Peyer's patch (tissue), 4 donors: ENCODE measurements around the gene AK8. TPM values are rescaled to one million over a fixed set of nuclear protein-coding genes. Genes with fewer than 3 reads are reported as not detected.
"Not testable (repeated sequence)": the region's sequence is repeated elsewhere in the genome, so short reads cannot be mapped to it uniquely, and the experiment has no call there.

Experiments used
- DNase-seq, 3 donors: peaks; one replicate each; pipeline ENCODE4 v3.0.0-alpha.2; 2017 to 2019
- H3K27ac ChIP-seq, 4 donors: fragments of 200-600 bp; sonication (generic); one replicate each; pipeline ENCODE4 v1.5.1; 2016 to 2019
- H3K27me3 ChIP-seq, 2 donors: fragments of 200-600 bp; sonication (generic); one replicate each; pipeline ENCODE4 v1.5.1; 2019
- H3K36me3 ChIP-seq, 3 donors: fragments of 200-600 bp; sonication (generic); one replicate each; pipeline ENCODE4 v1.5.1; 2016 to 2019
- H3K4me1 ChIP-seq, 4 donors: fragments of 200-600 bp; sonication (generic); one replicate each; pipeline ENCODE4 v1.5.1; 2016 to 2019
- H3K4me3 ChIP-seq, 4 donors: fragments of 200-600 bp; sonication (generic); 1 replicate in 3 of 4; 2 replicates in 1 of 4; pipeline ENCODE4 v1.5.1; 2016 to 2019; ENCODE audit warnings: mild to moderate bottlenecking in 1 of 4
- H3K9me3 ChIP-seq, 4 donors: fragments of 200-600 bp; sonication (generic); one replicate each; pipeline ENCODE4 v1.5.1; 2016 to 2019; ENCODE audit warnings: mild to moderate bottlenecking in 1 of 4
- CTCF ChIP-seq, 6 experiments: fragments of 450-650 bp in 4 of 6; fragments of 200-600 bp in 2 of 6; sonication (generic) in 1 of 6; IDR thresholded peaks; one replicate each; pipeline ENCODE4 v1.5.1; 2017 to 2019; ENCODE audit warnings: antibody characterized with exemption in 6 of 6, mild to moderate bottlenecking in 3 of 6, moderate library complexity in 1 of 6
- POLR2A ChIP-seq, 2 donors: fragments of 450-650 bp; IDR thresholded peaks; one replicate each; pipeline ENCODE4 v1.5.1; 2017; ENCODE audit warnings: antibody characterized with exemption in 2 of 2, mild to moderate bottlenecking in 2 of 2, moderate library complexity in 2 of 2
- total RNA-seq, 4 donors: library from RNA; depleted of rRNA; stranded (reverse); fragments of >200 nt; gene quantifications; one replicate each; pipeline ENCODE4 v1.1.0, GENCODE V29; 2016

AK8 gene
- total RNA-seq, 4 donors from 2014 or later: not detected

- H3K4me3 ChIP-seq: no peak overlapping the region
- H3K27me3 ChIP-seq: no peaks in the 10 kb centered on the region
- no peaks in the 10 kb centered on the region for H3K9me3 ChIP-seq
- TF ChIP-seq CTCF (IDR thresholded peaks at IDR 0.05) (no peak), POLR2A (IDR thresholded peaks at IDR 0.05) (no peak)
- H3K27ac ChIP-seq: no peak overlapping the region
- H3K4me1 ChIP-seq: no peaks in the 10 kb centered on the region
- no peaks in the 10 kb centered on the region for H3K36me3 ChIP-seq
- no peak for DNase-seq
Measured at GRCh38 chr9:132716007-132716406, 162.1 kb downstream of the AK8 start.

- no peak for TF ChIP-seq CTCF (IDR thresholded peaks at IDR 0.05)
- TF ChIP-seq POLR2A (IDR thresholded peaks at IDR 0.05): no peak
- Histone ChIP-seq H3K4me1 (no peaks in the 10 kb centered on the region), H3K4me3 (no peak overlapping the region), H3K9me3 (no peaks in the 10 kb centered on the region), H3K27me3 (no peaks in the 10 kb centered on the region), H3K36me3 (no peaks in the 10 kb centered on the region), H3K27ac (no peak overlapping the region)
- no peak for DNase-seq
Measured at GRCh38 chr9:132712753-132713152, 165.3 kb downstream of the AK8 start.

GRCh38 chr9:132711846-132712245, 166.2 kb downstream of the AK8 start:
- Histone ChIP-seq H3K27me3 (no peaks in the 10 kb centered on the region), H3K27ac (no peak overlapping the region), H3K4me1 (no peaks in the 10 kb centered on the region), H3K4me3 (no peak overlapping the region), H3K9me3 (no peaks in the 10 kb centered on the region), H3K36me3 (no peaks in the 10 kb centered on the region)
- TF ChIP-seq POLR2A (IDR thresholded peaks at IDR 0.05): no peak
- no peak for TF ChIP-seq CTCF (IDR thresholded peaks at IDR 0.05)
- no peak for DNase-seq

GRCh38 chr9:132711152-132711551, 166.9 kb downstream of the AK8 start:
- not testable (repeated sequence) for H3K27me3 ChIP-seq, DNase-seq, H3K27ac ChIP-seq, H3K36me3 ChIP-seq, H3K4me3 ChIP-seq, H3K9me3 ChIP-seq, H3K4me1 ChIP-seq

GRCh38 chr9:132710333-132710732, 167.8 kb downstream of the AK8 start:
- Histone ChIP-seq H3K9me3 (no peaks in the 10 kb centered on the region), H3K27ac (no peak overlapping the region), H3K27me3 (no peaks in the 10 kb centered on the region), H3K4me3 (no peak overlapping the region), H3K4me1 (no peaks in the 10 kb centered on the region), H3K36me3 (no peaks in the 10 kb centered on the region)
- TF ChIP-seq POLR2A (IDR thresholded peaks at IDR 0.05) (no peak), CTCF (IDR thresholded peaks at IDR 0.05) (no peak)
- no peak for DNase-seq

GRCh38 chr9:132708769-132709430, 169.2 kb downstream of the AK8 start:
- TF ChIP-seq CTCF (IDR thresholded peaks at IDR 0.05) (no peak), POLR2A (IDR thresholded peaks at IDR 0.05) (no peak)
- no peaks in the 10 kb centered on the region for H3K4me1 ChIP-seq
- no peaks in the 10 kb centered on the region for H3K9me3 ChIP-seq

More at GRCh38 chr9:132708769-132709430, 169.2 kb downstream of the AK8 start:
- DNase-seq: no peak
- Histone ChIP-seq H3K36me3 (no peaks in the 10 kb centered on the region), H3K27ac (no peak overlapping the region), H3K4me3 (no peak overlapping the region), H3K27me3 (no peaks in the 10 kb centered on the region)
